Fibroblast of the aortic adventitia (primary cell): ENCODE measurements around the gene MYO7A. TPM values are rescaled to one million over a fixed set of nuclear protein-coding genes. Genes with fewer than 3 reads are reported as not detected.

ENCODE experiments used
- DNase-seq: peaks from one replicate; pipeline ENCODE4 v3.0.0-alpha.2; 2010; ENCODE audit warnings: low read depth
- H3K4me3 ChIP-seq: 2 replicates; pipeline ENCODE4 v1.5.1; 2011; ENCODE audit warnings: low read depth, mild to moderate bottlenecking, control low read depth, low read length, moderate library complexity
- CTCF ChIP-seq: IDR thresholded peaks from 2 replicates; pipeline ENCODE4 v1.5.1; 2011; ENCODE audit warnings: mild to moderate bottlenecking, low read length, control low read depth, inconsistent platforms; ENCODE audit not compliant: insufficient read depth
- total RNA-seq: library from RNA; depleted of rRNA; stranded (reverse); fragments of >200 nt; gene quantifications from 2 replicates; pipeline ENCODE4 v1.2.3, GENCODE V29; 2012; ENCODE audit warnings: low replicate concordance

MYO7A gene
- total RNA-seq, 1 donor, result 0.45 TPM

- no peak for TF ChIP-seq CTCF
- no peak for DNase-seq
- no peak overlapping the region for H3K4me3 ChIP-seq
Observed at GRCh38 chr11:77207019-77207485, 79.0 kb downstream of the MYO7A start.

DNA sequence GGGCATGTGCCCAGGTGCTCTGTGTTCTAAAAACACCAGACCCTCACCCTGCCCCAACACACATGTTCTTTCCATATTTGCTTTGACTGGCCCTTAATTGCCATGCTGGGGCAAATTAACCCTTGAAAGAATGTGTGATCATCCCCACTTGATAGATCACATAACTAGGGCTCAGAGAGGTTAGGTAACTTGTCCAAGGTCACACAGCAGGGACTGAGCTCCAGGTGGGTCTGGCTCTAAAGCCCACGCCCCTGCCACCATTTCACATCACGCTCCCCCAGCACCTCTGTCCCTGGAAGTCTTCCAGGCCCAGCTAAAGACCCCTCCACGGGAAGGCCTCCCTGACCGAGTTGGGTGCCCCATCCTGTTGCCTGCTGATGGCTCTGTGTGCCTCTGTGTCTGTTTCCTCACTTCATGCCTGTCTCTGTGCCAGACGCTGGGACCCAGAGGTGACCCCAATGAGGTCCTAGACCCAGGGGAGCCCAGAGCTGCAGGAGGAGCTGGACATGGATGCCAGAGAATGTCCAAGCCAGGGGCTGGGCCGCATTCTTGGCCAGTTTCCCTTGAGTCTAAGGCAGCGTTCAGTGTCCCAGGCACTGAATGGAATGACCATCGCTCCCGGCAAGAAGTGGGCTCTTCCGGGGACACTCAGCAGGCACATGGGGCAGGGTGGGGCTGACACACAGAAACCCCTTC is 79.7 kb downstream of the MYO7A start:
- H3K4me3 ChIP-seq, result no peak overlapping the region
- peak; percentile 28 for DNase-seq
- no peak for TF ChIP-seq CTCF

DNA sequence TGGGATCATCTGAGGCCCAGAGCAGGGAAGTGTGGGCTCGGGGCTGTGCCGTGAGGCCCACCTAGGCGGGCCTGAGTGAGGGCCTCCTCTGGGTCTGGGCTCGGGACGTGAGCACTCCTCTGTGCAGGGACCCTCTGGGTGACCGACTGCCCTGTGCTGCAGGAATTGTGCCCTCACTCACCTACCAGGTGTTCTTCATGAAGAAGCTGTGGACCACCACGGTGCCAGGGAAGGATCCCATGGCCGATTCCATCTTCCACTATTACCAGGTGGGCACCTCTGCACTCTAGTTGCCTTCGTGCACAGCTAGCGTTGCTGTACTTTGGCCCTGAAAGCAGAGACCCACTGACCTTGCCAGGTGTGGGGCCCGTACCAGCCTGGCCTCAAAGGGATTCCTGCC is 80.5 kb downstream of the MYO7A start:
- H3K4me3 ChIP-seq, result no peak overlapping the region
- DNase-seq, result no peak
- TF ChIP-seq CTCF, result no peak

DNA sequence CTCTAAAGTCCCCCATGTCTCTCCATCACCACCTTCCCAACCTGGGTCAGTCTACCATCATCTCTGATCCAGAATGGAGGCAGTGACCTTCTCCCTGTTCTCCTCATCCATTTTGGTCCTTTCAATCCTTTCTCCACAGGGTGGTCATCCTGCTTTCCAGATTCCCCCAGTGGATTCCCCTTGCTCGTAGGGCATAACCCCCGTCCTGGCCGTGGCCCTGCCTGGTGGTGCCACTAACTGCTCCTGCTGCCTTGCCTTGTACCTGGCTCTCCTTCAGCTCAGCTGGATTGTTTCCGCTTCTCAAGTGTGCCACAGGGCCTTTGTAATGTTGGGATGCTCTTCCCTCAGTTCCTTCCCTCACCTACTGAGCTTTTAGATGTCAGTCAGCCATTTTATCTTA is 81.6 kb downstream of the MYO7A start:
- H3K4me3 ChIP-seq, result no peak overlapping the region
- TF ChIP-seq CTCF, result no peak
- DNase-seq, result no peak

DNA sequence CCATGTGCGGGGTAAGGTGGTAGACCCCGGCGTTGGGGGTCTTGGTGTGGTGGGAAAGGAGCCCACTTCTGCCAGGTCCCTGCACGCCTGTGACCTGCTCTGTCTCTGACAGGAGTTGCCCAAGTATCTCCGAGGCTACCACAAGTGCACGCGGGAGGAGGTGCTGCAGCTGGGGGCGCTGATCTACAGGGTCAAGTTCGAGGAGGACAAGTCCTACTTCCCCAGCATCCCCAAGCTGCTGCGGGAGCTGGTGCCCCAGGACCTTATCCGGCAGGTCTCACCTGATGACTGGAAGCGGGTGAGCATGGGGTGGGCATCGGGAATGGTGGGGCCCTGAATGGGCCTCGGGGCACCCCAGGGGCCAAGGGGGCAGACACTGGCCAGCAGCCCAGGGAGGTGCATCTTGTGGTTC is 83.0 kb downstream of the MYO7A start:
- no peak for DNase-seq
- no peak for TF ChIP-seq CTCF
- H3K4me3 ChIP-seq, result no peak overlapping the region

GRCh38 chr11:77211594-77212251 is 83.7 kb downstream of the MYO7A start:
- no peak overlapping the region for H3K4me3 ChIP-seq
- DNase-seq, result no peak
- TF ChIP-seq CTCF, result no peak
